C4-2B (cell line): ENCODE data around the gene XXYLT1.
"Not testable (repeated sequence)": the region's sequence is repeated elsewhere in the genome, so short reads cannot be mapped to it uniquely, and the experiment has no call there.

Experiments used
- H3K27ac ChIP-seq: fragments of 450-650 bp; 2 replicates; pipeline ENCODE4 v1.5.1; 2017
- CTCF ChIP-seq: fragments of 450-650 bp; conservative IDR thresholded peaks from 2 replicates; pipeline ENCODE4 v1.5.1; 2017; ENCODE audit warnings: mild to moderate bottlenecking
- ZFX ChIP-seq: fragments of 450-650 bp; IDR thresholded peaks from 2 replicates; pipeline ENCODE4 v1.6.1; 2017

The XXYLT1 gene

GRCh38 chr3:195230244-195230643, 40.7 kb downstream of the XXYLT1 start:
- no peak for TF ChIP-seq ZFX
- TF ChIP-seq CTCF, result no peak
- no peak overlapping the region for H3K27ac ChIP-seq

GRCh38 chr3:195228886-195229285, 42.1 kb downstream of the XXYLT1 start:
- not testable (repeated sequence) for H3K27ac ChIP-seq

GRCh38 chr3:195227871-195228270, 43.1 kb downstream of the XXYLT1 start:
- TF ChIP-seq CTCF (no peak), ZFX (no peak)
- H3K27ac ChIP-seq, result no peak overlapping the region

- TF ChIP-seq ZFX (no peak), CTCF (no peak; the same call in 1 of the 2 replicates)
Observed at GRCh38 chr3:195226900-195227447, 44.0 kb downstream of the XXYLT1 start.

GRCh38 chr3:195226445-195226844, 44.5 kb downstream of the XXYLT1 start:
- TF ChIP-seq CTCF, result no peak
- TF ChIP-seq ZFX, result no peak
- H3K27ac ChIP-seq, result no peak overlapping the region

More at GRCh38 chr3:195226900-195227447, 44.0 kb downstream of the XXYLT1 start:
- no peak overlapping the region for H3K27ac ChIP-seq

GRCh38 chr3:195224980-195225580, 45.9 kb downstream of the XXYLT1 start:
- TF ChIP-seq CTCF, result no peak
- TF ChIP-seq ZFX, result no peak
- no peak overlapping the region for H3K27ac ChIP-seq

- TF ChIP-seq ZFX (no peak), CTCF (no peak)
- H3K27ac ChIP-seq, result no peak overlapping the region
Observed at GRCh38 chr3:195224156-195224979, 46.6 kb downstream of the XXYLT1 start.
